Calu3 (cell line): ENCODE measurements around the gene TRIM62. TPM values are rescaled to one million over a fixed set of nuclear protein-coding genes. Genes with fewer than 3 reads are reported as not detected.

Experiments used
- BruUV-seq: library from RNA; stranded (reverse); fragments of 400-500 nt; replicated peaks from 2 replicates; lab custom pipeline; 2021; lab: Mats Ljungman, UMichigan
- CTCF ChIA-PET: fragments of 300-600 bp; sonication (Branson Sonifier 250); formaldehyde crosslinking; loops from one replicate; lab custom pipeline; 2022; ENCODE audit warnings: antibody characterized with exemption; lab: Charles Lee
- DNase-seq: peaks from one replicate; pipeline ENCODE4 v3.0.0; 2022
- H3K27ac Mint-ChIP-seq: one replicate; pipeline ENCODE4 v1.8.0; 2022; ENCODE audit warnings: mixed read lengths; ENCODE audit not compliant: unreplicated experiment
- H3K27me3 Mint-ChIP-seq: one replicate; pipeline ENCODE4 v1.8.0; 2022; ENCODE audit warnings: mixed read lengths; ENCODE audit not compliant: unreplicated experiment
- H3K36me3 Mint-ChIP-seq: one replicate; pipeline ENCODE4 v1.8.0; 2022; ENCODE audit warnings: mild to moderate bottlenecking, moderate library complexity, mixed read lengths; ENCODE audit not compliant: insufficient read depth, unreplicated experiment
- H3K4me1 Mint-ChIP-seq: one replicate; pipeline ENCODE4 v1.8.0; 2022; ENCODE audit warnings: mild to moderate bottlenecking, low read depth, mixed read lengths; ENCODE audit not compliant: unreplicated experiment
- H3K4me3 Mint-ChIP-seq: one replicate; pipeline ENCODE4 v1.8.0; 2022; ENCODE audit warnings: mild to moderate bottlenecking, low read depth, moderate library complexity, mixed read lengths; ENCODE audit not compliant: unreplicated experiment
- H3K9me3 Mint-ChIP-seq: one replicate; pipeline ENCODE4 v1.8.0; 2022; ENCODE audit warnings: low read depth, mixed read lengths; ENCODE audit not compliant: unreplicated experiment
- intact Hi-C: fragments of 100-400 bp; cut with micrococcal nuclease; formaldehyde crosslinking; loops from one replicate; pipeline ENCODE4 v1.10.0; 2022; ENCODE audit not compliant: unreplicated experiment
- total RNA-seq: library from RNA; stranded (reverse); gene quantifications from 2 replicates; pipeline ENCODE4 v1.2.3, GENCODE V29; 2022
- TF ChIP-seq, protein P1 (sequence below): fragments of 200-600 bp; IDR thresholded peaks from one replicate; pipeline ENCODE4 v1.8.0; 2022; ENCODE audit warnings: antibody characterized with exemption; ENCODE audit not compliant: unreplicated experiment

The TRIM62 gene
- total RNA-seq, 1 experiment from 2014 or later: 8.8 TPM

DNA sequence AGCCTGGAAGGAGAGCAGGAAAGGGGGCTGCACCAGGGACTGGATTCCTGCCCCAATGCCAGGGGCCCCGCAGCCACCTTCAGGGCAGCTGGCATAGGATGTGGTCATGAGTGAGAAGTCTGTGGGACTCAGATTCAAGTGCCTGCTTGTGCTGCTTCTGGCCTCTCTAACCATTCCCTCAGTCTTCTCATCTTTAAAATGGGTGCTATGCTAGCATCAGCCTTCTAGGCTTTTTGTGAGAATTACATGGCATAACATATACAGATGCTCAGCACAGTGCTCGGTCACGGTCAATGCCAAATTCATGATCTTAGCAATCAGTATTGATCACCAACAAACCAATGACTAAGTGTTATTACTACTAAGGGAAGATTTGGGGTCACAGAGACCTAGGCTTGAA is 23.5 kb downstream of the TRIM62 start:
- no peaks in the 10 kb centered on the region for H3K9me3 Mint-ChIP-seq
- intact Hi-C loops: no loop called here
- H3K4me3 Mint-ChIP-seq: no peak overlapping the region
- DNase-seq: no peak
- TF ChIP-seq, protein P1, sequence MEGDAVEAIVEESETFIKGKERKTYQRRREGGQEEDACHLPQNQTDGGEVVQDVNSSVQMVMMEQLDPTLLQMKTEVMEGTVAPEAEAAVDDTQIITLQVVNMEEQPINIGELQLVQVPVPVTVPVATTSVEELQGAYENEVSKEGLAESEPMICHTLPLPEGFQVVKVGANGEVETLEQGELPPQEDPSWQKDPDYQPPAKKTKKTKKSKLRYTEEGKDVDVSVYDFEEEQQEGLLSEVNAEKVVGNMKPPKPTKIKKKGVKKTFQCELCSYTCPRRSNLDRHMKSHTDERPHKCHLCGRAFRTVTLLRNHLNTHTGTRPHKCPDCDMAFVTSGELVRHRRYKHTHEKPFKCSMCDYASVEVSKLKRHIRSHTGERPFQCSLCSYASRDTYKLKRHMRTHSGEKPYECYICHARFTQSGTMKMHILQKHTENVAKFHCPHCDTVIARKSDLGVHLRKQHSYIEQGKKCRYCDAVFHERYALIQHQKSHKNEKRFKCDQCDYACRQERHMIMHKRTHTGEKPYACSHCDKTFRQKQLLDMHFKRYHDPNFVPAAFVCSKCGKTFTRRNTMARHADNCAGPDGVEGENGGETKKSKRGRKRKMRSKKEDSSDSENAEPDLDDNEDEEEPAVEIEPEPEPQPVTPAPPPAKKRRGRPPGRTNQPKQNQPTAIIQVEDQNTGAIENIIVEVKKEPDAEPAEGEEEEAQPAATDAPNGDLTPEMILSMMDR: no peak
- CTCF ChIA-PET: no interaction called here
- H3K36me3 Mint-ChIP-seq: no peaks in the 10 kb centered on the region
- H3K27ac Mint-ChIP-seq: no peak overlapping the region
- peaks cover 8% of the 10 kb centered on the region for H3K4me1 Mint-ChIP-seq
- no peaks in the 10 kb centered on the region for H3K27me3 Mint-ChIP-seq
- no TSS peak for BruUV-seq

DNA sequence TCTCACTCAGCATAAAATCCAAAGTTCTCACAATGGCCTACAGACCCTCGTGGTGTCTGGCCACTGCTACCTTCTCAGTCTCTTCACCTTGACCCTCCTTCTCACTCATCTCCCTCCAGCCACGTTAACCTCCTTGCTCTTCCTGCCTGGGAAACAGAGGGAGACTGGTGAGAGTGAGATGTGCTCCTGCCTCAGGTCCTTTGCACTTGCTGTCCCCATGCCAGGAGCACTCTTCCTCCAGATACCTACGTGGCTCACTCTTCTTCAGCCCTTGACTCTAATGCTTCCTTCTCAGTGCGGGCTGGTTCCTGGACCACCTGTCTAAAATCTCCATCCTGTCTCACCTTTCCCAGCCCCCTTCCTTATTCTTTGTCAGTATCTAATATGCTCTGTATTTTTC is 24.7 kb downstream of the TRIM62 start:
- H3K9me3 Mint-ChIP-seq: no peaks in the 10 kb centered on the region
- BruUV-seq: no TSS peak
- intact Hi-C loops: no loop called here

DNA sequence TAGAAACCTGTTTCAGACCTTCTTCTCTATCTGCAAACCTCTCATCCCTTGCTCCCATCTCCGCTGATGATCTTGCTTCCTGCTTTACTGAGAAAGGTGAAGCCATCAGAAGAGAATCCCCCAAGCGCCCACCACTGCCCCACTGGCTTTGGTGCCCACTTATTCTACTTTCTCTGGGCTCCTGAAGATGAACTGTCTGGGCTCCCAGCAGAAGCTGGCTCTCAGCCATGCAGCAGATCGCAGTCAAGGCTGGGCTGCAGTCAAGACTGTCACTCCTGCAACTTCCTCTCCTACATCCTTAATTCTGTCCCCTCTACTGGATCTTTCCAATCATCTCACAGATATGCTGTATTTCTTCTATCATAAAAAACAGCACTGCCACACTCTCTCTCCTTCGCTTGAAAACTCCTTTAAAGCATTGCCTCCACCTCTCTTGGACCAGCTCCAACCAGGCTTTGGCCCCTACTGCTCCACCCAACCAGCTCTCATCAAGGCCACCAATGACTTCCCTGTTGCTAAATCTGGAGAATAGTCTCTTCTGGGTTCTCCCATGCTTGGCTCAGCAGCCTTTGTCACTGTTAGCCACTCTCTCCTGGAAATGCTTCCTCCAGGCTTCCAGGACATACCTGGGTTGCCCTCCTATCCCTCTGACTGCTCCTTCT is 25.8 kb downstream of the TRIM62 start:
- TF ChIP-seq, protein P1: no peak
- H3K27ac Mint-ChIP-seq: no peak overlapping the region
- H3K9me3 Mint-ChIP-seq: no peaks in the 10 kb centered on the region
- peaks cover 25% of the 10 kb centered on the region for H3K4me1 Mint-ChIP-seq
- intact Hi-C loops: no loop called here
- CTCF ChIA-PET: no interaction called here
- H3K27me3 Mint-ChIP-seq: no peaks in the 10 kb centered on the region
- BruUV-seq: no TSS peak
- no peaks in the 10 kb centered on the region for H3K36me3 Mint-ChIP-seq
- DNase-seq: no peak
- no peak overlapping the region for H3K4me3 Mint-ChIP-seq

More for the DNA sequence above, 24.7 kb downstream of the TRIM62 start:
- TF ChIP-seq, protein P1: no peak
- Mint-ChIP-seq H3K27ac (no peak overlapping the region), H3K4me1 (peaks cover 17% of the 10 kb centered on the region), H3K4me3 (no peak overlapping the region), H3K27me3 (no peaks in the 10 kb centered on the region), H3K36me3 (no peaks in the 10 kb centered on the region)
- DNase-seq: no peak
- CTCF ChIA-PET: no interaction called here

DNA sequence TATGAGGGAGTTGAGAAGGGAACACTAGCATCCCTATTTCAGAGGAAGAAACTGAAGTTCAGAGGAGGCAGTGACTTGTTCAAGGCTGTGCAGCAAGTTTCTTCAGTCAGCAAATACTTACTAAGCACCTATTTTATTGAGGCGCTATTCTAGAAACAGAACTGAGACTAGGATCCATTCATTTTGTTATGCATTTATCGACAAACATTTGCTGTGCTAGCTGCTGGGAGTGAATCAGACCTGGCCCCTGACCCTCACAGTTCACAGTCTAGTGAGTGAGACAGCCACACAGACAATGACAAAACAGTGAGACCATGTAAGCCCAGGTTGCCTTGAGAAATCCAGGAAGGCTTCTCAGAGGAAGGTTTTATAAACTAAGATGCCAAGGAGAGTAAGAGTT is 28.2 kb downstream of the TRIM62 start:
- Mint-ChIP-seq H3K4me3 (no peak overlapping the region), H3K36me3 (peaks cover 8% of the 10 kb centered on the region), H3K9me3 (no peaks in the 10 kb centered on the region), H3K27ac (no peak overlapping the region), H3K27me3 (no peaks in the 10 kb centered on the region), H3K4me1 (peaks cover 41% of the 10 kb centered on the region)
- TF ChIP-seq, protein P1: no peak
- CTCF ChIA-PET: no interaction called here
- no peak for DNase-seq
- intact Hi-C loops: no loop called here
- BruUV-seq: no TSS peak
